Ishikawa (cell line): ENCODE data around the gene CCNL1.

Experiments
- CEBPB ChIP-seq: IDR thresholded peaks from 2 replicates; pipeline ENCODE4 v1.6.1; 2012
- CREB1 ChIP-seq: IDR thresholded peaks from 2 replicates; pipeline ENCODE4 v1.6.1; 2012; ENCODE audit warnings: low read depth
- EGR1 ChIP-seq: IDR thresholded peaks from 2 replicates; pipeline ENCODE4 v1.6.1; 2012
- EP300 ChIP-seq: IDR thresholded peaks from 2 replicates; pipeline ENCODE4 v1.6.1; 2012; ENCODE audit warnings: borderline replicate concordance
- FOXM1 ChIP-seq: IDR thresholded peaks from 2 replicates; pipeline ENCODE4 v1.6.1; 2012; ENCODE audit warnings: low read depth, borderline replicate concordance
- NFIC ChIP-seq: IDR thresholded peaks from 2 replicates; pipeline ENCODE4 v1.6.1; 2012
- RAD21 ChIP-seq: IDR thresholded peaks from 2 replicates; pipeline ENCODE4 v1.6.1; 2012; ENCODE audit warnings: low read depth
- TAF1 ChIP-seq: IDR thresholded peaks from 2 replicates; pipeline ENCODE4 v1.6.1; 2012; ENCODE audit warnings: low read depth, mild to moderate bottlenecking
- TCF12 ChIP-seq: IDR thresholded peaks from 2 replicates; pipeline ENCODE4 v1.6.1; 2012; ENCODE audit warnings: low read depth
- TEAD4 ChIP-seq: IDR thresholded peaks from 2 replicates; pipeline ENCODE4 v1.6.1; 2012
- YY1 ChIP-seq: IDR thresholded peaks from 2 replicates; pipeline ENCODE4 v1.6.1; 2012; ENCODE audit warnings: low read depth
- ZBTB7A ChIP-seq: IDR thresholded peaks from 2 replicates; pipeline ENCODE4 v1.6.1; 2012; ENCODE audit warnings: low read depth
- TF ChIP-seq, protein P1 (sequence below): IDR thresholded peaks from 2 replicates; pipeline ENCODE4 v1.6.1; 2012
- TF ChIP-seq, protein P2 (sequence below): IDR thresholded peaks from 2 replicates; pipeline ENCODE4 v1.6.1; 2012
- TF ChIP-seq, protein P3 (sequence below): IDR thresholded peaks from 2 replicates; pipeline ENCODE4 v1.6.1; 2012; ENCODE audit warnings: low read depth, mild to moderate bottlenecking

The CCNL1 gene

GRCh38 chr3:157101486-157101885 is 58.5 kb downstream of the CCNL1 start:
- TF ChIP-seq NFIC = no peak
- TF ChIP-seq YY1 = no peak

DNA sequence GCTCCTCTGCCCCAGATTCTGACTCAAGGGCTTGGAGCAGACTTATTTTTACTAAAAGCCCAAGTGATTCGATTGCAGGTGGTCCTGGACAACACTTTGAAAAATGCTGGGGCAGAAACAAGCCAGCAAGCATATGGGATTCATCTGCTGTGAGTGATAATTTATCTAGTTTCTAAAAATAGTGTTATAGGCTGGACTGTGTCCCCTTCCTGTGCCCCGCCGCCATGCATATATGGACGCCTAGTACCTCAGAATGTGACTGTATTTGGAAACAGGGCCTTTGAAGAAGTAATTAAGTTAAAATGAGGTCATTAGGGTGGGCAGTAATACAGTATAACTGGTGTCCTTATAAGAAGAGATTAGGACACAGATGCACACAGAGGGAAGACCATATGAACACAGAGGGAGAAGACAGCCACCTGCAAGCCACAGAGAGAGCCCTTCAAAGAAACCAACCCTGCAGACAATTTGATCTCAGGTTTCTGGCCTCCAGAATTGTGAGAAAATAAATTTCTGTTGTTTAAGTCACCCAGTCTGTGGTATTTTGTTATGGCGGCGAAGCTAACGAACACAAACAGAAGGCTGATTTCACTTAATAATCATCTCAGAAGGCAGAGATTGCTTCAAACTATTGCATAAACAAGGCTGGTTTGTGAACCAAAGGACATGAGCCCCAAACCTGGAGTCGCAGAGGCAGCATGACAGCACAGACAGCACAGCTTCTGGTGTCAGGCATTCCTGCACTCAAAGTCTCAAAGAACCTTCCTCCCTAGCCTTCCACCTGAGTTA is 59.1 kb downstream of the CCNL1 start:
- no peak for TF ChIP-seq CREB1
- no peak for TF ChIP-seq TCF12
- TF ChIP-seq YY1 = no peak
- no peak for TF ChIP-seq EP300
- no peak for TF ChIP-seq ZBTB7A
- no peak for TF ChIP-seq TAF1
- TF ChIP-seq, protein P1, sequence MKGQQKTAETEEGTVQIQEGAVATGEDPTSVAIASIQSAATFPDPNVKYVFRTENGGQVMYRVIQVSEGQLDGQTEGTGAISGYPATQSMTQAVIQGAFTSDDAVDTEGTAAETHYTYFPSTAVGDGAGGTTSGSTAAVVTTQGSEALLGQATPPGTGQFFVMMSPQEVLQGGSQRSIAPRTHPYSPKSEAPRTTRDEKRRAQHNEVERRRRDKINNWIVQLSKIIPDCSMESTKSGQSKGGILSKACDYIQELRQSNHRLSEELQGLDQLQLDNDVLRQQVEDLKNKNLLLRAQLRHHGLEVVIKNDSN = no peak
- TF ChIP-seq, protein P2, sequence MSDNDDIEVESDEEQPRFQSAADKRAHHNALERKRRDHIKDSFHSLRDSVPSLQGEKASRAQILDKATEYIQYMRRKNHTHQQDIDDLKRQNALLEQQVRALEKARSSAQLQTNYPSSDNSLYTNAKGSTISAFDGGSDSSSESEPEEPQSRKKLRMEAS = no peak
- no peak for TF ChIP-seq NFIC
- TF ChIP-seq EGR1 = no peak

- TF ChIP-seq EP300 = no peak
- TF ChIP-seq RAD21 = no peak
- TF ChIP-seq NFIC = no peak
- no peak for TF ChIP-seq EGR1
- no peak for TF ChIP-seq CREB1
- TF ChIP-seq, protein P3, sequence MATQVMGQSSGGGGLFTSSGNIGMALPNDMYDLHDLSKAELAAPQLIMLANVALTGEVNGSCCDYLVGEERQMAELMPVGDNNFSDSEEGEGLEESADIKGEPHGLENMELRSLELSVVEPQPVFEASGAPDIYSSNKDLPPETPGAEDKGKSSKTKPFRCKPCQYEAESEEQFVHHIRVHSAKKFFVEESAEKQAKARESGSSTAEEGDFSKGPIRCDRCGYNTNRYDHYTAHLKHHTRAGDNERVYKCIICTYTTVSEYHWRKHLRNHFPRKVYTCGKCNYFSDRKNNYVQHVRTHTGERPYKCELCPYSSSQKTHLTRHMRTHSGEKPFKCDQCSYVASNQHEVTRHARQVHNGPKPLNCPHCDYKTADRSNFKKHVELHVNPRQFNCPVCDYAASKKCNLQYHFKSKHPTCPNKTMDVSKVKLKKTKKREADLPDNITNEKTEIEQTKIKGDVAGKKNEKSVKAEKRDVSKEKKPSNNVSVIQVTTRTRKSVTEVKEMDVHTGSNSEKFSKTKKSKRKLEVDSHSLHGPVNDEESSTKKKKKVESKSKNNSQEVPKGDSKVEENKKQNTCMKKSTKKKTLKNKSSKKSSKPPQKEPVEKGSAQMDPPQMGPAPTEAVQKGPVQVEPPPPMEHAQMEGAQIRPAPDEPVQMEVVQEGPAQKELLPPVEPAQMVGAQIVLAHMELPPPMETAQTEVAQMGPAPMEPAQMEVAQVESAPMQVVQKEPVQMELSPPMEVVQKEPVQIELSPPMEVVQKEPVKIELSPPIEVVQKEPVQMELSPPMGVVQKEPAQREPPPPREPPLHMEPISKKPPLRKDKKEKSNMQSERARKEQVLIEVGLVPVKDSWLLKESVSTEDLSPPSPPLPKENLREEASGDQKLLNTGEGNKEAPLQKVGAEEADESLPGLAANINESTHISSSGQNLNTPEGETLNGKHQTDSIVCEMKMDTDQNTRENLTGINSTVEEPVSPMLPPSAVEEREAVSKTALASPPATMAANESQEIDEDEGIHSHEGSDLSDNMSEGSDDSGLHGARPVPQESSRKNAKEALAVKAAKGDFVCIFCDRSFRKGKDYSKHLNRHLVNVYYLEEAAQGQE = no peak
- no peak for TF ChIP-seq TAF1
- TF ChIP-seq FOXM1 = no peak
- TF ChIP-seq YY1 = no peak
- TF ChIP-seq CEBPB = no peak
- TF ChIP-seq, protein P1 = no peak
- TF ChIP-seq, protein P2 = no peak
- no peak for TF ChIP-seq ZBTB7A
- TF ChIP-seq TEAD4 = no peak
Observed at GRCh38 chr3:157100096-157100477, 59.9 kb downstream of the CCNL1 start.

DNA sequence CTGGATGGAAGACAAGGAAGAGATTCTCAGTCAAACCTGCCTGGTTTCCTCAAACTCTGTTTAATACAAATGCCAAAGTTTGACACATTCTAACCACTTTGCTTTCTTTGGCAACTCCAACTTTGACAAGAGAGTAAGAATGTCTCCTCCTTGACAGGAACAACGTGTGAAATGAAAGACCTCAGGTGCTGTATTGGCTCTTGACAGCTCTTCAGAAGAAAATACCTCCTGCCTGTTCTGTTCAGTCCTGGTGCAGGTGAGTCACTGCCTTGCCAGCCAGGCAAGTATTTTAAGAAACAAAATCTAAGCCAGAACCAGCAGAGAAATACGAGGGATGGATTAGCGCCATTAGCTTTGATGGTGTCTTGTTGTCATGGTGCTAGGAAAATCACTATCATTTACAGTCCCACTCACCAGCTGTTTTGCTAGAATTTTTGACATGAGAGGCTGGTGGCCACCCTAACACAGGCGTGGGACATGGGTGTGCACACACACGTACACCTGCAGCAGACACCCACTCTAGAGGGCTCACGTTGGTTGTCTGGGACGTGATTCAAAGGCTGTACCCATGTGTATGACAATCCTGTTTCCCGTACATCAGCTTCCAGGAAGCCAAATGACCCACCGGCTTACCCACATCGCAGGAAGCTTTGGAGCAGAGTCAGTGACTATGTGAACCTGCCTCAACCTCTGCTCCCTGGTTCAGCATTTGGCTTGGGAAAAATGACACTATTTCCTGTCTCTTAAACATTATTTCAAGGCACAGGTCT is 60.4 kb downstream of the CCNL1 start:
- TF ChIP-seq CEBPB = no peak
- TF ChIP-seq, protein P3 = no peak
- TF ChIP-seq TEAD4 = no peak
- no peak for TF ChIP-seq ZBTB7A
- no peak for TF ChIP-seq TAF1

- TF ChIP-seq CREB1 (no peak), ZBTB7A (no peak), RAD21 (no peak), TCF12 (no peak), EP300 (no peak), EGR1 (no peak), YY1 (no peak), NFIC (no peak), TAF1 (no peak), TEAD4 (no peak), CEBPB (no peak), FOXM1 (no peak)
- TF ChIP-seq, protein P3 = no peak
- TF ChIP-seq, protein P2 = no peak
- TF ChIP-seq, protein P1 = no peak
Observed at GRCh38 chr3:157098823-157099185, 61.1 kb downstream of the CCNL1 start.
